Duodenal mucosa (tissue), 2 donors: ENCODE measurements around the gene BICD2.

Source experiments
- H3K27ac ChIP-seq: one replicate; pipeline ENCODE4 v1.7.0; 2013; ENCODE audit warnings: low read depth, low read length
- H3K27me3 ChIP-seq, 2 donors: one replicate each; pipeline ENCODE4 v1.7.0; 2013; ENCODE audit warnings: low read length in 2 of 2, control low read depth in 1 of 2; ENCODE audit not compliant: insufficient read depth in 2 of 2, control insufficient read depth in 1 of 2
- H3K36me3 ChIP-seq, 2 donors: one replicate each; pipeline ENCODE4 v1.7.0; 2013; ENCODE audit warnings: low read length in 2 of 2, control low read depth in 1 of 2; ENCODE audit not compliant: insufficient read depth in 2 of 2, control insufficient read depth in 1 of 2
- H3K4me1 ChIP-seq, 2 donors: one replicate each; pipeline ENCODE4 v1.7.0; 2013; ENCODE audit warnings: low read length in 2 of 2, control low read depth in 1 of 2; ENCODE audit not compliant: insufficient read depth in 2 of 2, control insufficient read depth in 1 of 2
- H3K4me3 ChIP-seq, 2 donors: one replicate each; pipeline ENCODE4 v1.7.0; 2013; ENCODE audit warnings: low read length in 2 of 2, low read depth in 1 of 2
- H3K9ac ChIP-seq, 2 donors: one replicate each; pipeline ENCODE4 v1.7.0; 2013; ENCODE audit warnings: low read length in 2 of 2, low read depth in 1 of 2
- H3K9me3 ChIP-seq, 2 donors: one replicate each; pipeline ENCODE4 v1.7.0; 2013; ENCODE audit warnings: low read length in 2 of 2, control low read depth in 1 of 2; ENCODE audit not compliant: control insufficient read depth in 1 of 2

Gene BICD2

GRCh38 chr9:92722386-92723298, 42.0 kb downstream of the BICD2 start:
- Histone ChIP-seq H3K27ac (no peak overlapping the region), H3K4me1 (peaks cover 0 to 5% of the 10 kb centered on the region in 2 donors), H3K27me3 (no peaks in the 10 kb centered on the region), H3K36me3 (peaks cover 28 to 62% of the 10 kb centered on the region in 2 donors), H3K9ac (no peak overlapping the region), H3K9me3 (no peaks in the 10 kb centered on the region), H3K4me3 (no peak overlapping the region)

DNA sequence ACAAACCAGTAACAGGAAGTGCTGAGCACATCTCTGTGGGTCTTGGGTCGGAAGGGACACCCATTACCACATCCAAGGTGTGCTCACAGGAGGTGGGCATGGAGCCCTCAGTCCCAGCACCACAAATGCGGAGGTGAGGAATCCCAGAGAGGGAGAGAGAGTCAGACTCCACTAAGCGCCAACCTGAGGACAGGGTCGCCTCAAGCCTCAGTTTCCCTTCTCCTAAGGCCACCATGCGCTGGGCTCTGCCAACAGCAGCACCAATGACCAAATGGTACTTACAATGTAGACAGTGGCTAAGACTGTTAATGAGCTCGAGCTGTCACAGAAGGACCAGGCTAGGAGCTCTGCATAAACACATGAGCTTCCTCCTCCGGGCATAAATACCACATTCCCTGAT, 43.1 kb downstream of the BICD2 start:
- no peak overlapping the region for H3K4me3 ChIP-seq
- no peaks in the 10 kb centered on the region for H3K27me3 ChIP-seq
- no peaks in the 10 kb centered on the region for H3K9me3 ChIP-seq
- H3K36me3 ChIP-seq: peaks cover 30 to 58% of the 10 kb centered on the region in 2 donors
- H3K9ac ChIP-seq: no peak overlapping the region
- H3K4me1 ChIP-seq: peaks cover 0 to 5% of the 10 kb centered on the region in 2 donors
- H3K27ac ChIP-seq: no peak overlapping the region

DNA sequence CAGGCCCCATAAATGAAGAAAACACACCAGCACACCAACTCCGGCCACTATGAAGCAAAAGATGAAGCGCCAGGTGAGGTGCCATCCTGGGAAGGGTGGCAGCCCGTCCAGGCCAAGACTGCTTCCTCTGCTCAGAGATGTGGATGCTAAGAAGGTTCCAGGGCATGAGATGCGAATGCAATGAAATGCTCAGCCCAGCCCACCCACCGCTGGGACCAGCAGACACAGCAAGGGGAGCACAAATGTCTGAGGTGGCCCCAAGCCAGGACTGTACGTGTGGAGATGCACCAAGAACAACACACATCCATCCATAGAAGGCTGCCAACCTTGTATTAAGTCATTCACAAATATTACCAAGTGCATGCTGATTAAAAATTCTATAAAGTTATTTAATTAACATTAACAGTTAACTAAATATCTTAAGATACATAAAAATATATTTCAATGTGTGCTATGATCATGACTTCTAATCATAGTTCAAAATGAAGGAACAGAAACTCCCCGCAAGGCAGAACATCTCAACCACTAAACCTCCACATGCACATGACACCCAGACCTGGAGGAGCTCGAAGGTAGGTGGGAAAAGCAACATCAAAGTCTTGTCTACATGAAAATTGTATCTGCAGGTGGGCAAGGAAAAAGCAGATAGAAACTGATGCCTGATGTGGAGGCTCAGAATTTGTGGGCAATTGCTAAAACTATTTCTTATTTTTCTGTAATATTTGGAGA, 43.7 kb downstream of the BICD2 start:
- no peaks in the 10 kb centered on the region for H3K9me3 ChIP-seq
- H3K36me3 ChIP-seq: peaks cover 30 to 58% of the 10 kb centered on the region in 2 donors
- peaks cover 0 to 5% of the 10 kb centered on the region in 2 donors for H3K4me1 ChIP-seq
- no peak overlapping the region for H3K9ac ChIP-seq
- H3K4me3 ChIP-seq: no peak overlapping the region
- H3K27ac ChIP-seq: no peak overlapping the region
- no peaks in the 10 kb centered on the region for H3K27me3 ChIP-seq

GRCh38 chr9:92720209-92720765, 44.3 kb downstream of the BICD2 start:
- no peaks in the 10 kb centered on the region for H3K9me3 ChIP-seq
- H3K27ac ChIP-seq: no peak overlapping the region
- H3K27me3 ChIP-seq: no peaks in the 10 kb centered on the region
- H3K4me1 ChIP-seq: peaks cover 0 to 5% of the 10 kb centered on the region in 2 donors
- no peak overlapping the region for H3K4me3 ChIP-seq
- no peak overlapping the region for H3K9ac ChIP-seq
- H3K36me3 ChIP-seq: peaks cover 30 to 64% of the 10 kb centered on the region in 2 donors

GRCh38 chr9:92719028-92719647, 45.5 kb downstream of the BICD2 start:
- no peaks in the 10 kb centered on the region for H3K9me3 ChIP-seq
- no peak overlapping the region for H3K9ac ChIP-seq
- peaks cover 0 to 5% of the 10 kb centered on the region in 2 donors for H3K4me1 ChIP-seq
- no peak overlapping the region for H3K4me3 ChIP-seq
- H3K36me3 ChIP-seq: peaks cover 39 to 75% of the 10 kb centered on the region in 2 donors
- no peak overlapping the region for H3K27ac ChIP-seq
- H3K27me3 ChIP-seq: no peaks in the 10 kb centered on the region

- no peak overlapping the region for H3K9ac ChIP-seq
- H3K9me3 ChIP-seq: no peaks in the 10 kb centered on the region
- H3K4me1 ChIP-seq: peaks cover 0 to 5% of the 10 kb centered on the region in 2 donors
- H3K27me3 ChIP-seq: no peaks in the 10 kb centered on the region
- H3K27ac ChIP-seq: no peak overlapping the region
- no peak overlapping the region for H3K4me3 ChIP-seq
- peaks cover 45 to 81% of the 10 kb centered on the region in 2 donors for H3K36me3 ChIP-seq
Measured at GRCh38 chr9:92718086-92719001, 46.3 kb downstream of the BICD2 start.

GRCh38 chr9:92717201-92718085, 47.2 kb downstream of the BICD2 start:
- peaks cover 45 to 74% of the 10 kb centered on the region in 2 donors for H3K36me3 ChIP-seq
- no peaks in the 10 kb centered on the region for H3K9me3 ChIP-seq
- H3K4me1 ChIP-seq: peaks cover 0 to 5% of the 10 kb centered on the region in 2 donors
- H3K27ac ChIP-seq: no peak overlapping the region
- H3K27me3 ChIP-seq: no peaks in the 10 kb centered on the region
- no peak overlapping the region for H3K4me3 ChIP-seq
- H3K9ac ChIP-seq: no peak overlapping the region

DNA sequence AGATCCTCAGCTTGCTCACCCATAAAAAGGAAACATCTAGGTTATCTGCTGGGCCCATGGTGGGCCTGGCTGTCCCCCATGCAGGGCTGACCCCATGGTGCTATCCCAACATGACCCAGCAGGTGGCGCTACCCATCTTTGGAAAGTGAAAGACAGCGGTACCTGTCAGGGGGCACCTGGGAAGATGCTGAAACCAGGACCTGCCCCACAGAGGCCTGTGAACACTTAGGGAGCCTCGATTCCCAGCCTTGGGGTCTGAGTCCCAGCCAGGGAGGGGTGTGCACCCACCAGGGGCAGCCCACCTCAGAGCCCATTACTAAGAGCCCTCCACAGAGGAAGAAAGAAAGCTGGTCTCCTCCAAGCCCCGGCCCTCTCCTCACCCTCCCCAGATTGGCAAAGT, 48.1 kb downstream of the BICD2 start:
- Histone ChIP-seq H3K9ac (no peak overlapping the region), H3K36me3 (peaks cover 38 to 66% of the 10 kb centered on the region in 2 donors), H3K4me3 (no peak overlapping the region), H3K4me1 (peaks cover 6 to 10% of the 10 kb centered on the region in 2 donors), H3K27ac (no peak overlapping the region), H3K27me3 (no peaks in the 10 kb centered on the region), H3K9me3 (no peaks in the 10 kb centered on the region)
